Activated CD4-positive, alpha-beta T cell treated with anti-CD3 and anti-CD28 coated beads, Interleukin-2, amount 10 ng/mL, durations not matched to agents 7 days and 5 days (primary cell): Measurements from ENCODE around the gene RPS6KA2. TPM values are rescaled to one million over a fixed set of nuclear protein-coding genes. Genes with fewer than 3 reads are reported as not detected.

Source experiments
- microRNA-seq: library from miRNA; unstranded; fragments of <30 nt; microRNA quantifications from one replicate; pipeline ENCODE4 v1.2.0, GENCODE V29; 2021; ENCODE audit warnings: borderline microRNAs expressed, borderline replicate concordance
- total RNA-seq, 2 experiments: library from RNA; stranded (reverse); gene quantifications; one replicate each; pipeline ENCODE4 v1.2.3, GENCODE V29; 2021

Gene RPS6KA2
- total RNA-seq, 2 experiments from 2014 or later, result 3.6 to 4.0 TPM

Small RNA genes lying within 50 kb of the gene (microRNA-seq; reads per million reads assigned to microRNA genes)
- not detected for gene MIR1913

Other genes starting within 250 kb of the RPS6KA2 start
- 10 to 100 TPM; 27.1 to 28.3 TPM for gene MPC1, start 244.3 kb downstream of the RPS6KA2 start, total RNA-seq
- under 1 TPM; 0.25 to 0.32 TPM for gene RAMACL, start 40.6 kb downstream of the RPS6KA2 start, total RNA-seq